ENCODE results near the gene MAPK9.

DNA sequence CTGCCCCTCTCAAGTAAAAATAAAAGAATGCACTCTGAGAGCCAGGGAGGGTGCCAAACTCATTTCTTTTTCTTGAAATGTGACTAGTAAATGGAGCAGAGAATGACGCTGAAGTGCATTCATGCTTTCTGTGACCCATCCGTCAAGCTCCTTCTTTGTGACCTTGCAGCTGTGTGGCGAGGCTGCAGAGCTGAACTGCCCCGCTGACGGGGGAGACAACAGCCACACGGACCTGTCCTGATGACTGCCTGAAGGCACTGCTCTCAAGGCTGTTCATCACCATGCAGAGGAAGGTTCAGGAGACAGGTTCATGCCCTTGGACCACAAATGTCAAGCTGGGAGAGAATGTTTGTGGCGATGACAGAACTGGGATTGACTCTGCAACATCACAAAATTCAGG, 61.9 kb downstream of the MAPK9 start:
- TF ChIP-seq, protein P1, sequence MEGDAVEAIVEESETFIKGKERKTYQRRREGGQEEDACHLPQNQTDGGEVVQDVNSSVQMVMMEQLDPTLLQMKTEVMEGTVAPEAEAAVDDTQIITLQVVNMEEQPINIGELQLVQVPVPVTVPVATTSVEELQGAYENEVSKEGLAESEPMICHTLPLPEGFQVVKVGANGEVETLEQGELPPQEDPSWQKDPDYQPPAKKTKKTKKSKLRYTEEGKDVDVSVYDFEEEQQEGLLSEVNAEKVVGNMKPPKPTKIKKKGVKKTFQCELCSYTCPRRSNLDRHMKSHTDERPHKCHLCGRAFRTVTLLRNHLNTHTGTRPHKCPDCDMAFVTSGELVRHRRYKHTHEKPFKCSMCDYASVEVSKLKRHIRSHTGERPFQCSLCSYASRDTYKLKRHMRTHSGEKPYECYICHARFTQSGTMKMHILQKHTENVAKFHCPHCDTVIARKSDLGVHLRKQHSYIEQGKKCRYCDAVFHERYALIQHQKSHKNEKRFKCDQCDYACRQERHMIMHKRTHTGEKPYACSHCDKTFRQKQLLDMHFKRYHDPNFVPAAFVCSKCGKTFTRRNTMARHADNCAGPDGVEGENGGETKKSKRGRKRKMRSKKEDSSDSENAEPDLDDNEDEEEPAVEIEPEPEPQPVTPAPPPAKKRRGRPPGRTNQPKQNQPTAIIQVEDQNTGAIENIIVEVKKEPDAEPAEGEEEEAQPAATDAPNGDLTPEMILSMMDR (IDR thresholded peaks at IDR 0.05 in 2 of 3, conservative IDR thresholded peaks at IDR 0.05 in 1 of 3; ENCODE audit: insufficient read depth in 2 of 3, low read depth in 1 of 3, low read length in 3 of 3): no peak
- TF ChIP-seq EP300 (IDR thresholded peaks at IDR 0.05; ENCODE audit: low read length): no peak
- no peak for TF ChIP-seq JUNB (CRISPR knock-in tag; conservative IDR thresholded peaks at IDR 0.05)
- no peak for TF ChIP-seq NRF1 (conservative IDR thresholded peaks at IDR 0.05 in 1 of 2, IDR thresholded peaks at IDR 0.05 in 1 of 2)
- TF ChIP-seq, protein P2, sequence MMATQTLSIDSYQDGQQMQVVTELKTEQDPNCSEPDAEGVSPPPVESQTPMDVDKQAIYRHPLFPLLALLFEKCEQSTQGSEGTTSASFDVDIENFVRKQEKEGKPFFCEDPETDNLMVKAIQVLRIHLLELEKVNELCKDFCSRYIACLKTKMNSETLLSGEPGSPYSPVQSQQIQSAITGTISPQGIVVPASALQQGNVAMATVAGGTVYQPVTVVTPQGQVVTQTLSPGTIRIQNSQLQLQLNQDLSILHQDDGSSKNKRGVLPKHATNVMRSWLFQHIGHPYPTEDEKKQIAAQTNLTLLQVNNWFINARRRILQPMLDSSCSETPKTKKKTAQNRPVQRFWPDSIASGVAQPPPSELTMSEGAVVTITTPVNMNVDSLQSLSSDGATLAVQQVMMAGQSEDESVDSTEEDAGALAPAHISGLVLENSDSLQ (IDR thresholded peaks at IDR 0.05): no peak
- TF ChIP-seq USF2 (CRISPR knock-in tag; IDR thresholded peaks at IDR 0.05): no peak
- TF ChIP-seq ZBTB1 (CRISPR knock-in tag; IDR thresholded peaks at IDR 0.05; ENCODE audit: borderline replicate concordance, low read depth): no peak

Data from K562 (cell line).